Measurements from ENCODE around the gene IL13RA1. TPM values are rescaled to one million over a fixed set of nuclear protein-coding genes. Genes with fewer than 3 reads are reported as not detected.

Gene IL13RA1
- total RNA-seq, 1 experiment from 2014 or later: 14.4 TPM

DNA sequence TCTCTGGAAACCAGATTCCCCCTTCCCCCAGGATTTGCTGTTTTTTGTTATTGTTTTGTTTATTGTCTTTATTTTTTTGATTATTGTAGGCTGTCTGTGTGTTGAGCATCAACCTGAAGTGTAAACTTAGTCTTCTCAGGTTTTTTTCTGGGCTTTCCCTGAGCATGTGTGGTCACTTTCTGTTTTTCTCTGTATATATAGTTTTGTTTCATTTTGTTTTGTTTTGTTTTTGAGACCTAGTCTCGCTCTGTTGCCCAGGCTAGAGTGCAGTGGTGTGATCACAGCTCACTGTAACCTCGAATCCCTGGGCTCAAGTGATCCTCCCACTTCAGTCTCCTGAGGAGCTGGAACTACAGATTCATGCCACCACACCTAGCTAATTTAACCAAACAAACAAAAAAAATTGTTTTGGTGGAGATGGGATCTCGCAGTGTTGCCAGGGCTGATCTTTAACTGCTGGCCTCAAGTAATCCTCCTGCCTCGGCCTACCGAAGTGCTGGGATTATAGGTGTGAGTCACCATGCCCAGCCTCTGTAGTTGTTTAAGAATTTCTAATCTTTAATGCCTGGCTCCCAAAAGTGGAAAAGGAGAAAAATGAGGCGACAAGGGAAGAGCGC, 9.1 kb downstream of the IL13RA1 start:
- TF ChIP-seq, protein P1, sequence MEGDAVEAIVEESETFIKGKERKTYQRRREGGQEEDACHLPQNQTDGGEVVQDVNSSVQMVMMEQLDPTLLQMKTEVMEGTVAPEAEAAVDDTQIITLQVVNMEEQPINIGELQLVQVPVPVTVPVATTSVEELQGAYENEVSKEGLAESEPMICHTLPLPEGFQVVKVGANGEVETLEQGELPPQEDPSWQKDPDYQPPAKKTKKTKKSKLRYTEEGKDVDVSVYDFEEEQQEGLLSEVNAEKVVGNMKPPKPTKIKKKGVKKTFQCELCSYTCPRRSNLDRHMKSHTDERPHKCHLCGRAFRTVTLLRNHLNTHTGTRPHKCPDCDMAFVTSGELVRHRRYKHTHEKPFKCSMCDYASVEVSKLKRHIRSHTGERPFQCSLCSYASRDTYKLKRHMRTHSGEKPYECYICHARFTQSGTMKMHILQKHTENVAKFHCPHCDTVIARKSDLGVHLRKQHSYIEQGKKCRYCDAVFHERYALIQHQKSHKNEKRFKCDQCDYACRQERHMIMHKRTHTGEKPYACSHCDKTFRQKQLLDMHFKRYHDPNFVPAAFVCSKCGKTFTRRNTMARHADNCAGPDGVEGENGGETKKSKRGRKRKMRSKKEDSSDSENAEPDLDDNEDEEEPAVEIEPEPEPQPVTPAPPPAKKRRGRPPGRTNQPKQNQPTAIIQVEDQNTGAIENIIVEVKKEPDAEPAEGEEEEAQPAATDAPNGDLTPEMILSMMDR (conservative IDR thresholded peaks at IDR 0.05): no peak
- H3K56ac ChIP-seq (ENCODE audit: insufficient read length, low read depth, low read length): no peak overlapping the region
- Mint-ChIP-seq H3K27me3 (ENCODE audit: low read depth) (no peaks in the 10 kb centered on the region), H3K27ac (no peak overlapping the region), H3K36me3 (ENCODE audit: insufficient read depth in 1 of 3, low read depth in 3 of 3) (peaks cover 5 to 13% (median 6%) of the 10 kb centered on the region in 3 experiments; a peak in 6 of 7 replicates), H3K4me3 (no peak overlapping the region), H3K4me1 (no peaks in the 10 kb centered on the region; a peak in 1 of 4 replicates), H3K9me3 (peaks cover 34 to 75% of the 10 kb centered on the region in 2 experiments)
- H2AK5ac ChIP-seq (ENCODE audit: insufficient read length, low read length): no peak overlapping the region
- no peak overlapping the region for H3K4ac ChIP-seq (ENCODE audit: low read depth, low read length)
- no peaks in the 10 kb centered on the region for H4K20me1 ChIP-seq (ENCODE audit: control insufficient read depth, insufficient read depth, insufficient read length)
- no peak overlapping the region for H2BK120ac ChIP-seq (ENCODE audit: low read depth, low read length, poor library complexity, severe bottlenecking)
- no peak overlapping the region for H3T11ph ChIP-seq (ENCODE audit: low read length)
- no peak overlapping the region for H4K91ac ChIP-seq (ENCODE audit: insufficient read length, low read depth, low read length)
- no peak overlapping the region for H3K14ac ChIP-seq (ENCODE audit: insufficient read depth, low read length)
- H2BK15ac ChIP-seq (ENCODE audit: low read depth, low read length): no peak overlapping the region
- H4K8ac ChIP-seq (replicated peaks; ENCODE audit: insufficient read length, low read depth, low read length): no peak overlapping the region
- DNase-seq: no peak
- WGBS (ENCODE audit: extremely low coverage, insufficient read length, low lambda C conversion rate): no CpG with 5 or more reads among the region's 7 CpGs
- H3K27me3 ChIP-seq (ENCODE audit: insufficient read depth, low read length): no peaks in the 10 kb centered on the region
- no peak overlapping the region for H2BK12ac ChIP-seq (ENCODE audit: insufficient read length, low read depth, low read length)
- H3K79me2 ChIP-seq (ENCODE audit: insufficient read depth, low read length): no peaks in the 10 kb centered on the region
- no peaks in the 10 kb centered on the region for H3K23me2 ChIP-seq (ENCODE audit: insufficient read length, low read depth, low read length, poor library complexity, severe bottlenecking)
- H3K79me1 ChIP-seq (ENCODE audit: insufficient read depth, low read depth, low read length, poor library complexity, severe bottlenecking): no peaks in the 10 kb centered on the region
- no peak overlapping the region for H3K27ac ChIP-seq (ENCODE audit: insufficient read length, low read depth, low read length)
- no peak overlapping the region for H3K9ac ChIP-seq (ENCODE audit: extremely low read depth, insufficient read length, low read length)
- H3K4me2 ChIP-seq (ENCODE audit: insufficient read depth, insufficient read length, low read length): no peak overlapping the region
- no peak overlapping the region for H4K5ac ChIP-seq (ENCODE audit: insufficient read length, low read depth, low read length)
- no peak overlapping the region for H2BK20ac ChIP-seq (ENCODE audit: low read depth, low read length, poor library complexity, severe bottlenecking)
- H3K18ac ChIP-seq (ENCODE audit: insufficient read length, low read depth, low read length): no peak overlapping the region
- peaks cover 14% of the 10 kb centered on the region for H3K9me3 ChIP-seq (ENCODE audit: control insufficient read depth, low read depth, low read length)
- no peak overlapping the region for H2AFZ ChIP-seq (ENCODE audit: low read length)
- no peak overlapping the region for H3K23ac ChIP-seq (ENCODE audit: insufficient read length, low read depth, low read length)
- H2BK5ac ChIP-seq (ENCODE audit: insufficient read length, low read length): no peak overlapping the region
- no peaks in the 10 kb centered on the region for H3K4me1 ChIP-seq (ENCODE audit: insufficient read depth, low read length)

Measured in H9 (cell line).